DMS114 treated with DMSO at 0.1 percent for 48 hours (cell line): ENCODE results near the gene CCDC154.

Source experiments
- DNase-seq: peaks from one replicate; lab custom pipeline; 2025; ENCODE audit not compliant: unreplicated experiment; lab: John Stamatoyannopoulos, UW

Gene CCDC154

GRCh38 chr16:1393613-1394176 lies 50.7 kb downstream of the CCDC154 start:
- no peak for DNase-seq

GRCh38 chr16:1392826-1393225 lies 51.5 kb downstream of the CCDC154 start:
- DNase-seq = no peak

DNA sequence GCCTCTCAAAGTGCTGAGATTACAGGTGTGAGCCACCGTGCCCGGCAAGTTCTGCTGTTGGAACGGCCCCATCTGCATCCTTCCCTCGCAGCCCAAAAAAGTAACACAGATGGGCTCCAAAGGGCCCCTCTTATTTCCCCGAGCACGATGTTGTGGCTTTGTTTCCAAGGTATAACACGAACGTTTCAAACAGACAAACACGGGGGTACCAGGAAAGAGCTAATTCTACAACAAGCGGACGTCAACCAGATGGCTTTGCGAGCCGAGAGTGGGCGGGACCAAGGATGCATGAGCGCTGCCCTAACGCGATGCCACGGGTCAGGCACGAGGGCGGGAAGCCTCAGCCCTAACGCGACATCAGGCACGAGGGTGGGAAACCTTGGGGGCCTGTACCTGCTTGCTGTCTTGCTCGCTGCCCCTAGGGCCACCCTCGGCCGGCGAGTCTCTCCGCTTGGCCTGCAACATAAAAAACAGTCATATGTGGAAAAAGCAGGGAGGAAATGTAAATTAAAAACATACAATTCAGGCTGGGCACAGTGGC lies 54.0 kb downstream of the CCDC154 start:
- no peak for DNase-seq

GRCh38 chr16:1389762-1390161 lies 54.6 kb downstream of the CCDC154 start:
- no peak for DNase-seq

- no peak for DNase-seq
Observed at GRCh38 chr16:1387331-1387730, 57.0 kb downstream of the CCDC154 start.

GRCh38 chr16:1385232-1385631 lies 59.1 kb downstream of the CCDC154 start:
- no peak for DNase-seq
